AG10803 (cell line): Measurements from ENCODE around the gene RASAL2.

Experiments
- DNase-seq: peaks from one replicate; pipeline ENCODE4 v3.0.0; 2010; ENCODE audit warnings: low read depth
- H3K4me3 ChIP-seq: 2 replicates; pipeline ENCODE4 v1.5.1; 2011; ENCODE audit warnings: mild to moderate bottlenecking, low read length, control low read depth
- CTCF ChIP-seq: conservative IDR thresholded peaks from 2 replicates; pipeline ENCODE4 v1.5.1; 2011; ENCODE audit warnings: mild to moderate bottlenecking, low read length, control low read depth, inconsistent platforms

Gene RASAL2

GRCh38 chr1:178457651-178458050, 363.7 kb downstream of the RASAL2 start:
- no peak for TF ChIP-seq CTCF
- no peak for DNase-seq
- H3K4me3 ChIP-seq = no peak overlapping the region

- no peak for DNase-seq
- no peak for TF ChIP-seq CTCF
- H3K4me3 ChIP-seq = no peak overlapping the region
These were observed 364.3 kb downstream of the RASAL2 start for GRCh38 chr1:178458203-178458602.

- no peak for DNase-seq
- H3K4me3 ChIP-seq = no peak overlapping the region
- no peak for TF ChIP-seq CTCF
These were observed 367.2 kb downstream of the RASAL2 start for GRCh38 chr1:178461104-178461503.

- DNase-seq = no peak
- no peak overlapping the region for H3K4me3 ChIP-seq
- TF ChIP-seq CTCF = no peak
These were observed 367.8 kb downstream of the RASAL2 start for GRCh38 chr1:178461701-178462100.

- TF ChIP-seq CTCF = no peak
- no peak overlapping the region for H3K4me3 ChIP-seq
- no peak for DNase-seq
These were observed 370.2 kb downstream of the RASAL2 start for GRCh38 chr1:178464141-178464540.

GRCh38 chr1:178464566-178464965, 370.7 kb downstream of the RASAL2 start:
- no peak for DNase-seq
- no peak for TF ChIP-seq CTCF
- H3K4me3 ChIP-seq = no peak overlapping the region

GRCh38 chr1:178465011-178465410, 371.1 kb downstream of the RASAL2 start:
- DNase-seq = peak; percentile 63
- no peak overlapping the region for H3K4me3 ChIP-seq
- no peak for TF ChIP-seq CTCF
